ENCODE results near the gene CFP.

CFP gene

GRCh38 chrX:47573341-47574075 is 56.2 kb downstream of the CFP start:
- DNase-seq, result no peak

Measured in central memory CD4-positive, alpha-beta T cell (primary cell).